GM23338 (cell line): ENCODE results near the gene PRTN3. TPM values are rescaled to one million over a fixed set of nuclear protein-coding genes. Genes with fewer than 3 reads are reported as not detected.
"Not testable (repeated sequence)": the region's sequence is repeated elsewhere in the genome, so short reads cannot be mapped to it uniquely, and the experiment has no call there.

ENCODE experiments used
- ATAC-seq: fragments of 200-7000 bp; cut with Tn5 transposase; 3 replicates; pipeline ENCODE4 v1.9.1; 2020
- DNase-seq: peaks from one replicate; pipeline ENCODE4 v3.0.0-alpha.2; 2015; ENCODE audit warnings: low spot score
- H2AFZ ChIP-seq: fragments of 200-600 bp; sonication (generic); 2 replicates; pipeline ENCODE4 v1.8.0; 2016; ENCODE audit warnings: antibody characterized with exemption, mild to moderate bottlenecking, moderate library complexity
- H3F3A ChIP-seq: fragments of 200-600 bp; sonication (generic); replicated peaks from 2 replicates; pipeline ENCODE4 v1.8.0; 2017; ENCODE audit warnings: antibody characterized with exemption, mixed run types, low read depth
- H3K27ac ChIP-seq: fragments of 200-600 bp; sonication (generic); 2 replicates; pipeline ENCODE4 v1.6.1; 2016; ENCODE audit warnings: low read depth
- H3K27me3 ChIP-seq: fragments of 200-600 bp; sonication (generic); 2 replicates; pipeline ENCODE4 v1.8.0; 2016; ENCODE audit warnings: mild to moderate bottlenecking, mixed run types, moderate library complexity; ENCODE audit not compliant: insufficient read depth
- H3K36me3 ChIP-seq: fragments of 200-600 bp; sonication (generic); 2 replicates; pipeline ENCODE4 v1.8.0; 2016; ENCODE audit warnings: mild to moderate bottlenecking; ENCODE audit not compliant: insufficient read depth
- H3K4me1 ChIP-seq: fragments of 200-600 bp; sonication (generic); 2 replicates; pipeline ENCODE4 v1.8.0; 2016; ENCODE audit warnings: mild to moderate bottlenecking, moderate library complexity; ENCODE audit not compliant: insufficient read depth
- H3K4me2 ChIP-seq: fragments of 200-600 bp; sonication (generic); 2 replicates; pipeline ENCODE4 v1.7.1; 2017; ENCODE audit warnings: mixed run types
- H3K4me3 ChIP-seq: fragments of 200-600 bp; sonication (generic); 2 replicates; pipeline ENCODE4 v1.6.1; 2016; ENCODE audit warnings: mixed run types
- H3K79me2 ChIP-seq: fragments of 200-600 bp; sonication (generic); replicated peaks from 2 replicates; pipeline ENCODE4 v1.8.0; 2017; ENCODE audit warnings: mild to moderate bottlenecking; ENCODE audit not compliant: insufficient read depth
- H3K9me2 ChIP-seq: fragments of 200-600 bp; sonication (generic); 2 replicates; pipeline ENCODE4 v1.8.0; 2017; ENCODE audit not compliant: insufficient read depth
- H4K20me1 ChIP-seq: fragments of 200-600 bp; sonication (generic); replicated peaks from 2 replicates; pipeline ENCODE4 v1.8.0; 2017; ENCODE audit warnings: mild to moderate bottlenecking; ENCODE audit not compliant: insufficient read depth
- H3K27ac Mint-ChIP-seq: 2 replicates; pipeline ENCODE4 v1.8.0; 2020; ENCODE audit warnings: inconsistent platforms, mild to moderate bottlenecking, moderate library complexity, mixed read lengths
- H3K27me3 Mint-ChIP-seq: 3 replicates; pipeline ENCODE4 v1.8.0; 2022; ENCODE audit warnings: low read depth, mild to moderate bottlenecking, moderate library complexity, mixed read lengths, inconsistent platforms; ENCODE audit not compliant: insufficient read depth, poor library complexity
- H3K36me3 Mint-ChIP-seq: 3 replicates; pipeline ENCODE4 v1.8.0; 2021; ENCODE audit warnings: low read depth, mild to moderate bottlenecking, inconsistent platforms, moderate library complexity, mixed read lengths
- H3K4me1 Mint-ChIP-seq: 3 replicates; pipeline ENCODE4 v1.8.0; 2020; ENCODE audit warnings: mild to moderate bottlenecking, inconsistent platforms, mixed read lengths
- H3K4me3 Mint-ChIP-seq: 3 replicates; pipeline ENCODE4 v1.8.0; 2021; ENCODE audit warnings: moderate library complexity, mild to moderate bottlenecking, inconsistent platforms, mixed read lengths
- H3K9me3 Mint-ChIP-seq: 3 replicates; pipeline ENCODE4 v1.8.0; 2020; ENCODE audit warnings: moderate library complexity, mild to moderate bottlenecking, inconsistent platforms, mixed read lengths
- EZH2phosphoT487 ChIP-seq: fragments of 200-600 bp; sonication (generic); IDR thresholded peaks from one replicate; pipeline ENCODE4 v1.8.1; 2018; ENCODE audit warnings: antibody characterized with exemption; ENCODE audit not compliant: unreplicated experiment
- JUNB ChIP-seq: IDR thresholded peaks from one replicate; pipeline ENCODE4 v1.6.1; 2016; ENCODE audit warnings: antibody characterized with exemption; ENCODE audit not compliant: unreplicated experiment
- NANOG ChIP-seq: IDR thresholded peaks from 2 replicates; pipeline ENCODE4 v1.6.1; 2016; ENCODE audit warnings: antibody characterized with exemption, borderline replicate concordance
- ZNF114 ChIP-seq: fragments of 250-450 bp; sonication (Bioruptor Pico); IDR thresholded peaks from 2 replicates; pipeline ENCODE4 v1.5.0; 2020; ENCODE audit warnings: mild to moderate bottlenecking, moderate library complexity
- polyA plus RNA-seq: library from polyadenylated mRNA; unstranded; fragments of >200 nt; fragmentation: Nextera tagmentation; extraction: Ambion mirVana; gene quantifications from 2 replicates; pipeline ENCODE4 v1.2.1, GENCODE V29; 2016
- total RNA-seq: library from RNA; depleted of rRNA; stranded (reverse); fragments of >200 nt; shearing (Covaris generic); gene quantifications from 2 replicates; pipeline ENCODE4 v1.2.3, GENCODE V29; 2014
- TF ChIP-seq, protein P1 (sequence below), 2 experiments: fragments of 200-600 bp in 1 of 2; sonication (generic) in 1 of 2; conservative IDR thresholded peaks; 2 replicates each; pipeline versions ENCODE4 v1.5.1 to v1.6.1; 2016 to 2017; ENCODE audit warnings: antibody characterized with exemption in 2 of 2, low read depth in 2 of 2, mild to moderate bottlenecking in 2 of 2, moderate library complexity in 1 of 2

The PRTN3 gene
- total and polyA plus RNA-seq, 2 experiments from 2014 or later, result 0.21 to 0.68 TPM

DNA sequence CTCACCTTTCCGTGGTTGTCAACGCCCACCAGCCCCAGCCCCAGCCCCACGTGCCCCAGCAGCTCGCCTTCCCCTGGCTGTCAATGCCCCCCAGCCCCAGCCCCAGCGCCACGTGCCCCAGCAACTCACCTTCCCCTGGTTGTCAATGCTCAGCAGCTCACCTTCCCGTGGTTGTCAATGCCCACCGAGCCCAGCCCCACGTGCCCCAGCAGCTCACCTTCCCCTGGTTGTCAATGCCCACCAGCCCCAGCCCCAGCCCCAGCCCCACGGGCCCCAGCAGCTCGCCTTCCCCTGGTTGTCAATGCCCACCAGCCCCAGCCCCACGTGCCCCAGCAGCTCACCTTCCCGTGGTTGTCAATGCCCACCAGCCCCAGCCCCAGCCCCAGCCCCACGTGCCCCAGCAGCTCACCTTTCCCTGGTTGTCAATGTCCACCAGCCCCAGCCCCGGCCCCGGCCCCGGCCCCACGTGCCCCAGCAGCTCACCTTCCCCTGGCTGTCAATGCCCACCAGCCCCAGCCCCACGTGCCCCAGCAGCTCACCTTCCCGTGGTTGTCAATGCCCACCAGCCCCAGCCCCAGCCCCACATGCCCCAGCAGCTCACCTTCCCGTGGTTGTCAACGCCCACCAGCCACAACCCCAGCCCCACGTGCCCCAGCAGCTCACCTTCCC is 37.3 kb downstream of the PRTN3 start:
- not testable (repeated sequence) for H3K4me3 ChIP-seq, DNase-seq, H4K20me1 ChIP-seq, H2AFZ ChIP-seq, H3F3A ChIP-seq, H3K4me2 ChIP-seq, H3K27me3 Mint-ChIP-seq, H3K27ac Mint-ChIP-seq, H3K4me3 Mint-ChIP-seq, H3K9me3 Mint-ChIP-seq, H3K27me3 ChIP-seq, H3K9me2 ChIP-seq, H3K36me3 ChIP-seq, H3K4me1 Mint-ChIP-seq, H3K79me2 ChIP-seq, H3K27ac ChIP-seq, H3K4me1 ChIP-seq, ATAC-seq
- H3K36me3 Mint-ChIP-seq, result peaks cover 39% of the 10 kb centered on the region; the same call in 2 of the 3 replicates

DNA sequence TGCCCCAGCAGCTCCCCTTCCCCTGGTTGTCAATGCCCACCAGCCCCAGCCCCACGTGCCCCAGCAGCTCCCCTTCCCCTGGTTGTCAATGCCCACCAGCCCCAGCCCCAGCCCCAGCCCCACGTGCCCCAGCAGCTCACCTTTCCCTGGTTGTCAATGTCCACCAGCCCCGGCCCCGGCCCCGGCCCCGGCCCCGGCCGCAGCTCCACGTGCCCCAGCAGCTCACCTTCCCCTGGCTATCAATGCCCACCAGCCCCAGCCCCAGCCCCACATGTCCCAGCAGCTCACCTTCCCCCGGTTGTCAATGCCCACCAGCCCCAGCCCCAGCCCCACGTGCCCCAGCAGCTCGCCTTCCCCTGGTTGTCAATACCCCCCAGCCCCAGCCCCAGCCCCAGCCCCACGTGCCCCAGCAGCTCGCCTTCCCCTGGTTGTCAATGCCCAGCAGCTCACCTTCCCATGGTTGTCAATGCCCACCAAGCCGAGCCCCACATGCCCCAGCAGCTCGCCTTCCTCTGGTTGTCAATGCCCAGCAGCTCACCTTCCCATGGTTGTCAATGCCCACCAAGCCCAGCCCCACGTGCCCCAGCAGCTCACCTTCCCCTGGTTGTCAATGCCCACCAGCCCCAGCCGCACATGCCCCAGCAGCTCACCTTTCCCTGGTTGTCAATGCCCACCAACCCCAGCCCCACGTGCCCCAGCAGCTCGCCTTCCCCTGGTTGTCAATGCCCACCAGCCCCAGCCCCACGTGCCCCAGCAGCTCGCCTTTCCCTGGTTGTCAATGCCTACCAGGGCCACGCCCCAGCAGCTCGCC is 38.2 kb downstream of the PRTN3 start:
- not testable (repeated sequence) for DNase-seq, H2AFZ ChIP-seq, H3K4me1 ChIP-seq, H3K4me3 Mint-ChIP-seq, H3K36me3 ChIP-seq, H3K27me3 ChIP-seq, ATAC-seq, H3K27me3 Mint-ChIP-seq, H3K27ac ChIP-seq, H4K20me1 ChIP-seq, H3K4me1 Mint-ChIP-seq, H3K4me2 ChIP-seq, H3K4me3 ChIP-seq, H3K27ac Mint-ChIP-seq, H3K79me2 ChIP-seq, H3F3A ChIP-seq, H3K9me3 Mint-ChIP-seq, H3K9me2 ChIP-seq
- H3K36me3 Mint-ChIP-seq, result peaks cover 39% of the 10 kb centered on the region; the same call in 2 of the 3 replicates

DNA sequence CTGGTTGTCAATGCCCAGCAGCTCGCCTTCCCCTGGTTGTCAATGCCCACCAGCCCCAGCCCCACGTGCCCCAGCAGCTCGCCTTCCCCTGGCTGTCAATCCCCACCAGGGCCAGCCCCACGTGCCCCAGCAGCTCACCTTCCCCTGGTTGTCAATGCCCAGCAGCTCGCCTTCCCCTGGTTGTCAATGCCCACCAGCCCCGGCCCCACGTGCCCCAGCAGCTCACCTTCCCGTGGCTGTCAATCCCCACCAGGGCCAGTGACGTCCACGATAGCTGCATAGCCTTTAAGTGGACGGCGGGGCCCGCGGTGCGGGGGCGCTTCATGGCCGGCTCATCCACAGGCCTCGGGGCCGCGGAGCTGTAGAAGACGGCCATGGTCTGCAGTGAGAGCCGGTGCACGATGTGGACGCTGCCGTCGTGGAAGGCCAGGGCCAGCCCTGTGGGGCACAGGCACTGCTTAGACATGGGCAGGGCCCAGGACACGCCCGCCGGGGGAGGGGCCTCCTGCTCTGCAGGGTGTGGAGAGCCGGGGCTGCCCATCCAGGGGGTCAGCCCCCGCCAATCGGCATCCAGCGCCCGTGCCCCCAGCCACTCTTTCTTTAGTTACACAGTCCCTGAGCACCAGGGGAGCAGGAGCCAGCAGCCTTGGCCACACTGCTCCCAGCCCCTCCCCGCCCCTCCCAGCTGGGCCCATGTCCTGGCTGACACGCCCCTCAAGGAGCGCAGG is 39.1 kb downstream of the PRTN3 start:
- DNase-seq, result no peak
- Histone ChIP-seq H3K4me1 (no peaks in the 10 kb centered on the region), H3K27ac (no peak overlapping the region), H3K36me3 (no peaks in the 10 kb centered on the region; the same call in 1 of the 2 replicates), H3K79me2 (no peaks in the 10 kb centered on the region), H3K4me3 (no peak overlapping the region), H3F3A (no peaks in the 10 kb centered on the region), H4K20me1 (no peaks in the 10 kb centered on the region; the same call in 1 of the 2 replicates), H3K27me3 (no peaks in the 10 kb centered on the region), H3K9me2 (no peaks in the 10 kb centered on the region), H2AFZ (no peak overlapping the region), H3K4me2 (no peak overlapping the region)
- Mint-ChIP-seq H3K27ac (no peak overlapping the region), H3K4me1 (no peaks in the 10 kb centered on the region), H3K4me3 (no peak overlapping the region), H3K9me3 (no peaks in the 10 kb centered on the region), H3K27me3 (peaks cover 3% of the 10 kb centered on the region), H3K36me3 (peaks cover 36% of the 10 kb centered on the region; the same call in 2 of the 3 replicates)
- peak; percentile 31 for ATAC-seq
- TF ChIP-seq ZNF114, result no peak
- no peak for TF ChIP-seq EZH2phosphoT487
- no peak for TF ChIP-seq NANOG
- TF ChIP-seq, protein P1, sequence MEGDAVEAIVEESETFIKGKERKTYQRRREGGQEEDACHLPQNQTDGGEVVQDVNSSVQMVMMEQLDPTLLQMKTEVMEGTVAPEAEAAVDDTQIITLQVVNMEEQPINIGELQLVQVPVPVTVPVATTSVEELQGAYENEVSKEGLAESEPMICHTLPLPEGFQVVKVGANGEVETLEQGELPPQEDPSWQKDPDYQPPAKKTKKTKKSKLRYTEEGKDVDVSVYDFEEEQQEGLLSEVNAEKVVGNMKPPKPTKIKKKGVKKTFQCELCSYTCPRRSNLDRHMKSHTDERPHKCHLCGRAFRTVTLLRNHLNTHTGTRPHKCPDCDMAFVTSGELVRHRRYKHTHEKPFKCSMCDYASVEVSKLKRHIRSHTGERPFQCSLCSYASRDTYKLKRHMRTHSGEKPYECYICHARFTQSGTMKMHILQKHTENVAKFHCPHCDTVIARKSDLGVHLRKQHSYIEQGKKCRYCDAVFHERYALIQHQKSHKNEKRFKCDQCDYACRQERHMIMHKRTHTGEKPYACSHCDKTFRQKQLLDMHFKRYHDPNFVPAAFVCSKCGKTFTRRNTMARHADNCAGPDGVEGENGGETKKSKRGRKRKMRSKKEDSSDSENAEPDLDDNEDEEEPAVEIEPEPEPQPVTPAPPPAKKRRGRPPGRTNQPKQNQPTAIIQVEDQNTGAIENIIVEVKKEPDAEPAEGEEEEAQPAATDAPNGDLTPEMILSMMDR (conservative IDR thresholded peaks at IDR 0.05; ENCODE audit: low read depth in 2 of 2), result no peak
- TF ChIP-seq JUNB, result no peak
